H1 (cell line): ENCODE results near the gene SLC7A10. TPM values are rescaled to one million over a fixed set of nuclear protein-coding genes. Genes with fewer than 3 reads are reported as not detected.

Experiments
- CTCF ChIA-PET: fragments of 300-600 bp; sonication (Branson Sonifier 250); formaldehyde crosslinking; loops from one replicate; lab custom pipeline; 2021; ENCODE audit not compliant: partially characterized antibody; lab: Charles Lee
- POLR2A ChIA-PET: fragments of 300-600 bp; sonication (Branson Sonifier 250); formaldehyde crosslinking; loops from one replicate; lab custom pipeline; 2021; ENCODE audit warnings: inconsistent platforms; ENCODE audit not compliant: partially characterized antibody; lab: Charles Lee
- DNase-seq, 2 experiments: peaks; one replicate each; pipeline versions ENCODE4 v3.0.0 to v3.0.0-alpha.2; 2010 to 2022; ENCODE audit warnings: low spot score in 2 of 2, low read depth in 1 of 2, mixed read lengths in 1 of 2
- FAIRE-seq: peaks from 2 replicates; lab custom pipeline; 2011; peaks lifted over from hg19 to GRCh38; lab: Jason Lieb, UNC
- H2AFZ ChIP-seq: 2 replicates; pipeline ENCODE4 v1.8.1; 2012; ENCODE audit warnings: low read length, inconsistent platforms
- H2AK5ac ChIP-seq: 2 replicates; pipeline ENCODE4 v1.6.1; 2013; ENCODE audit warnings: low read depth, low read length
- H2BK120ac ChIP-seq: replicated peaks from 2 replicates; pipeline ENCODE3; 2013; ENCODE audit warnings: low read depth, low read length, inconsistent platforms
- H2BK12ac ChIP-seq: 2 replicates; pipeline ENCODE4 v1.6.1; 2013; ENCODE audit warnings: low read depth, low read length
- H2BK15ac ChIP-seq: 2 replicates; pipeline ENCODE4 v1.6.1; 2013; ENCODE audit warnings: low read length
- H2BK20ac ChIP-seq: 2 replicates; pipeline ENCODE4 v1.6.1; 2013; ENCODE audit warnings: low read length
- H2BK5ac ChIP-seq: 2 replicates; pipeline ENCODE4 v1.6.1; 2013; ENCODE audit warnings: low read depth, low read length
- H3K14ac ChIP-seq: 2 replicates; pipeline ENCODE4 v1.6.1; 2013; ENCODE audit warnings: inconsistent platforms; ENCODE audit not compliant: insufficient read length
- H3K18ac ChIP-seq: 2 replicates; pipeline ENCODE4 v1.6.1; 2013; ENCODE audit warnings: low read length; ENCODE audit errors: extremely low read depth
- H3K23ac ChIP-seq: 2 replicates; pipeline ENCODE4 v1.6.1; 2013; ENCODE audit warnings: inconsistent platforms; ENCODE audit not compliant: insufficient read length
- H3K23me2 ChIP-seq: 2 replicates; pipeline ENCODE4 v1.6.1; 2013; ENCODE audit warnings: low read depth, low read length
- H3K27ac ChIP-seq: 2 replicates; pipeline ENCODE4 v1.6.1; 2011; ENCODE audit warnings: low read depth, low read length, inconsistent platforms
- H3K27me3 ChIP-seq, 4 experiments: replicated peaks in 1 of 4; 1 replicate in 1 of 4; 2 replicates in 3 of 4; pipeline versions ENCODE4 v1.6.1 to v1.8.1; 2011 to 2013; ENCODE audit warnings: low read length in 3 of 4, mild to moderate bottlenecking in 3 of 4, inconsistent platforms in 2 of 4, mixed read lengths in 2 of 4, moderate library complexity in 1 of 4; ENCODE audit not compliant: control insufficient read depth in 3 of 4, insufficient read depth in 3 of 4; ENCODE audit errors: extremely low read depth in 1 of 4
- H3K36me3 ChIP-seq, 4 experiments: 2 replicates each; pipeline versions ENCODE4 v1.6.1 to v1.8.1; 2011 to 2013; ENCODE audit warnings: mild to moderate bottlenecking in 4 of 4, low read length in 3 of 4, moderate library complexity in 2 of 4, control low read depth in 1 of 4, inconsistent platforms in 1 of 4; ENCODE audit not compliant: insufficient read depth in 4 of 4, control insufficient read depth in 2 of 4
- H3K4ac ChIP-seq: replicated peaks from 2 replicates; pipeline ENCODE3; 2013; ENCODE audit warnings: low read length, low read depth, mixed read lengths, inconsistent platforms; ENCODE audit not compliant: insufficient read length
- H3K4me1 ChIP-seq, 4 experiments: replicated peaks in 1 of 4; 1 replicate in 1 of 4; 2 replicates in 3 of 4; pipeline versions ENCODE4 v1.6.1 to v1.8.1; 2011 to 2013; ENCODE audit warnings: low read length in 3 of 4, inconsistent platforms in 2 of 4, mixed read lengths in 1 of 4; ENCODE audit not compliant: insufficient read depth in 4 of 4, control insufficient read depth in 3 of 4
- H3K4me2 ChIP-seq, 2 experiments: 2 replicates each; pipeline versions ENCODE4 v1.6.1 to v1.8.1; 2011 to 2013; ENCODE audit warnings: low read depth in 2 of 2, low read length in 2 of 2, control low read depth in 1 of 2, inconsistent platforms in 1 of 2, mild to moderate bottlenecking in 1 of 2; ENCODE audit not compliant: insufficient read depth in 1 of 2
- H3K4me3 ChIP-seq, 4 experiments: fragments of 200-600, 300-600 bp in 1 of 4; sonication (generic), shearing (Covaris generic), sonication (Bioruptor Twin) in 1 of 4; 2 replicates each; pipeline versions ENCODE4 v1.5.1 to v1.8.1; 2011 to 2016; ENCODE audit warnings: low read length in 4 of 4, low read depth in 3 of 4, control low read depth in 2 of 4, inconsistent platforms in 2 of 4, mild to moderate bottlenecking in 2 of 4, mixed read lengths in 1 of 4, moderate library complexity in 1 of 4; ENCODE audit not compliant: insufficient read depth in 2 of 4; ENCODE audit errors: extremely low read depth in 1 of 4
- H3K56ac ChIP-seq: replicated peaks from 2 replicates; pipeline ENCODE3; 2013; ENCODE audit warnings: low read depth, mild to moderate bottlenecking, mixed read lengths, low read length, inconsistent platforms; ENCODE audit not compliant: insufficient read length
- H3K79me1 ChIP-seq: 2 replicates; pipeline ENCODE4 v1.6.1; 2013; ENCODE audit warnings: low read depth, low read length, control low read depth
- H3K79me2 ChIP-seq, 2 experiments: 2 replicates each; pipeline versions ENCODE4 v1.6.1 to v1.8.1; 2012 to 2013; ENCODE audit warnings: low read length in 2 of 2, mild to moderate bottlenecking in 2 of 2, inconsistent platforms in 1 of 2; ENCODE audit not compliant: insufficient read depth in 2 of 2, control insufficient read depth in 1 of 2
- H3K9ac ChIP-seq, 4 experiments: replicated peaks in 1 of 4; 1 replicate in 1 of 4; 2 replicates in 3 of 4; pipeline versions ENCODE4 v1.6.1 to v1.8.1; 2011 to 2013; ENCODE audit warnings: low read depth in 3 of 4, low read length in 3 of 4, control low read depth in 2 of 4, mild to moderate bottlenecking in 2 of 4, moderate library complexity in 2 of 4, inconsistent platforms in 1 of 4; ENCODE audit errors: extremely low read depth in 1 of 4
- H3K9me3 ChIP-seq, 2 experiments: 2 replicates each; pipeline versions ENCODE4 v1.6.1 to v1.8.1; 2012 to 2013; ENCODE audit warnings: mild to moderate bottlenecking in 2 of 2, moderate library complexity in 2 of 2, control low read depth in 1 of 2, inconsistent platforms in 1 of 2, low read depth in 1 of 2, low read length in 1 of 2, mixed read lengths in 1 of 2; ENCODE audit not compliant: insufficient read depth in 2 of 2
- H4K20me1 ChIP-seq, 2 experiments: replicated peaks in 1 of 2; 2 replicates each; pipeline versions ENCODE3 to v1.8.1; 2011 to 2013; ENCODE audit warnings: inconsistent platforms in 2 of 2, low read length in 2 of 2, mild to moderate bottlenecking in 1 of 2; ENCODE audit not compliant: insufficient read depth in 2 of 2, control insufficient read depth in 1 of 2
- H4K5ac ChIP-seq: 2 replicates; pipeline ENCODE4 v1.6.1; 2013; ENCODE audit warnings: low read length, low read depth, mixed read lengths, inconsistent platforms; ENCODE audit not compliant: insufficient read length
- H4K8ac ChIP-seq: 2 replicates; pipeline ENCODE4 v1.8.0; 2013; ENCODE audit warnings: mild to moderate bottlenecking, moderate library complexity, low read length, inconsistent platforms; ENCODE audit not compliant: insufficient read depth; ENCODE audit errors: extremely low read depth
- H4K91ac ChIP-seq: replicated peaks from 2 replicates; pipeline ENCODE3; 2013; ENCODE audit warnings: low read length, mixed read lengths, inconsistent platforms; ENCODE audit not compliant: insufficient read length
- ATF2 ChIP-seq: IDR thresholded peaks from 2 replicates; pipeline ENCODE4 v1.6.1; 2012; ENCODE audit warnings: low read length, inconsistent platforms
- GABPA ChIP-seq: IDR thresholded peaks from 2 replicates; pipeline ENCODE4 v1.6.1; 2011; ENCODE audit warnings: mild to moderate bottlenecking, low read length, moderate library complexity, borderline replicate concordance; ENCODE audit not compliant: insufficient read depth
- SIN3A ChIP-seq, 2 experiments: IDR thresholded peaks in 1 of 2; conservative IDR thresholded peaks in 1 of 2; 2 replicates each; pipeline ENCODE4 v1.6.1; 2011 to 2012; ENCODE audit warnings: low read length in 2 of 2, improper control_type of control experiment in 1 of 2, low read depth in 1 of 2, mild to moderate bottlenecking in 1 of 2
- SIX5 ChIP-seq: IDR thresholded peaks from 2 replicates; pipeline ENCODE4 v1.6.1; 2011; ENCODE audit warnings: mild to moderate bottlenecking, low read depth, low read length
- TCF12 ChIP-seq: IDR thresholded peaks from 2 replicates; pipeline ENCODE4 v1.6.1; 2011; ENCODE audit warnings: low read depth, mild to moderate bottlenecking, low read length
- YY1 ChIP-seq: IDR thresholded peaks from 2 replicates; pipeline ENCODE4 v1.6.1; 2011; ENCODE audit warnings: low read depth, mild to moderate bottlenecking, low read length
- ZNF274 ChIP-seq: IDR thresholded peaks from 2 replicates; pipeline ENCODE4 v1.7.0; 2012; ENCODE audit warnings: low read length, borderline replicate concordance; ENCODE audit errors: extremely low read depth
- WGBS, 2 experiments: shearing (Covaris generic) in 1 of 2; methylation state at CpG; one replicate each; pipeline versions ENCODE4 v1.1.6 to v1.1.7; 2013 to 2015; ENCODE audit warnings: low lambda C conversion rate in 2 of 2, mixed read lengths in 2 of 2, inconsistent platforms in 1 of 2, low coverage in 1 of 2, missing lambda C conversion rate in 1 of 2; ENCODE audit not compliant: insufficient replicate concordance in 2 of 2, insufficient coverage in 1 of 2, insufficient read length in 1 of 2; ENCODE audit errors: extremely low coverage in 1 of 2, missing lambda C conversion rate in 1 of 2; 5-methylcytosine and 5-hydroxymethylcytosine counted together
- polyA plus RNA-seq, 7 experiments: library from polyadenylated mRNA; depleted of rRNA in 3 of 7; stranded (reverse) in 5 of 7; unstranded in 2 of 7; fragments of >200 nt in 5 of 7; fragments of 200-250 nt in 2 of 7; gene quantifications; 1 replicate in 5 of 7; 2 replicates in 1 of 7; 4 replicates in 1 of 7; pipeline versions ENCODE4 v1.2.1 to v1.2.3, GENCODE V29; 2011 to 2013; ENCODE audit warnings: missing spikeins in 2 of 7, mixed read lengths in 2 of 7
- total RNA-seq: library from RNA; stranded (reverse); fragmentation: NEBNext Ultra II Directional; extraction: Animal tissue kit (Norgen Biotek cat#: 25700); gene quantifications from 2 replicates; pipeline ENCODE4 v1.2.1, GENCODE V29; 2021

The SLC7A10 gene
- total and polyA plus RNA-seq, 2 of the 8 experiments (the other 6 are each of a cell fraction or from before 2014, with no cell fraction given) = 3.7 to 7.1 TPM

GRCh38 chr19:33240181-33240771 lies 14.6 kb upstream of the SLC7A10 start:
- H3K9ac ChIP-seq = no peak overlapping the region
- CTCF ChIA-PET = interaction anchor here (0.6 to 15.1 kb wide), 4 partner anchors 9 to 404 kb away, joined by 3 to 426 read pairs (median 4); no protein-coding TSS in a partner anchor
- WGBS, 2 experiments = 85% methylated on average over 7 of the region's 8 CpGs; no CpG with 5 or more reads in 1 of the 2 experiments
- no peak for TF ChIP-seq ZNF274
- TF ChIP-seq SIX5 = no peak
- no peak for TF ChIP-seq SIN3A (conservative IDR thresholded peaks at IDR 0.05 in 1 of 2, IDR thresholded peaks at IDR 0.05 in 1 of 2; ENCODE audit: low read depth in 1 of 2, low read length in 2 of 2)
- no peak for TF ChIP-seq TCF12
- TF ChIP-seq GABPA = no peak
- no peak for TF ChIP-seq ATF2
- no peak for TF ChIP-seq YY1

More at GRCh38 chr19:33240181-33240771, 14.6 kb upstream of the SLC7A10 start:
- Histone ChIP-seq H4K5ac (no peak overlapping the region), H3K9me3 (peaks cover 5 to 6% of the 10 kb centered on the region in 2 experiments; a peak in 2 of 4 replicates), H3K23ac (no peak overlapping the region), H3K23me2 (no peaks in the 10 kb centered on the region), H3K4me2 (no peak overlapping the region), H4K20me1 (no peaks in the 10 kb centered on the region), H4K91ac (no peak overlapping the region), H2BK12ac (0 out of 2 replicates have a peak overlapping the region, but pooled peaks have one; percentile 68), H2BK20ac (no peak overlapping the region), H3K14ac (no peak overlapping the region), H3K4me3 (no peak overlapping the region), H3K36me3 (no peaks in the 10 kb centered on the region), H3K4me1 (no peaks in the 10 kb centered on the region), H3K27me3 (no peaks in the 10 kb centered on the region; a peak in 1 of 7 replicates), H3K18ac (no peak overlapping the region), H3K79me2 (no peaks in the 10 kb centered on the region), H2AFZ (no peak overlapping the region), H2BK120ac (no peak overlapping the region), H3K27ac (no peak overlapping the region), H4K8ac (no peak overlapping the region), H3K4ac (no peak overlapping the region), H2BK5ac (no peak overlapping the region), H3K56ac (no peak overlapping the region), H3K79me1 (no peaks in the 10 kb centered on the region), H2AK5ac (no peak overlapping the region), H2BK15ac (no peak overlapping the region; the same call in 1 of the 2 replicates)
- FAIRE-seq (no peak), DNase-seq (no peak)
- POLR2A ChIA-PET = interaction anchor here (1.1 to 1.2 kb wide), 2 partner anchors 15 to 65 kb away, joined by 3 to 4 read pairs; partner anchors contain the start of gene SLC7A10
